GM19468 (cell line): ENCODE data around the gene ETS2.
A peak's percentile ranks its signal among the peaks of the same experiment; 100 is the strongest.

ENCODE experiments used
- ATAC-seq: cut with Tn5 transposase; IDR thresholded peaks from one replicate; pipeline ENCODE4 v1.9.1; 2021; ENCODE audit warnings: mild to moderate bottlenecking, moderate library complexity, moderate number of reproducible peaks; ENCODE audit not compliant: unreplicated experiment; ENCODE audit errors: extremely low read depth

ETS2 gene

DNA sequence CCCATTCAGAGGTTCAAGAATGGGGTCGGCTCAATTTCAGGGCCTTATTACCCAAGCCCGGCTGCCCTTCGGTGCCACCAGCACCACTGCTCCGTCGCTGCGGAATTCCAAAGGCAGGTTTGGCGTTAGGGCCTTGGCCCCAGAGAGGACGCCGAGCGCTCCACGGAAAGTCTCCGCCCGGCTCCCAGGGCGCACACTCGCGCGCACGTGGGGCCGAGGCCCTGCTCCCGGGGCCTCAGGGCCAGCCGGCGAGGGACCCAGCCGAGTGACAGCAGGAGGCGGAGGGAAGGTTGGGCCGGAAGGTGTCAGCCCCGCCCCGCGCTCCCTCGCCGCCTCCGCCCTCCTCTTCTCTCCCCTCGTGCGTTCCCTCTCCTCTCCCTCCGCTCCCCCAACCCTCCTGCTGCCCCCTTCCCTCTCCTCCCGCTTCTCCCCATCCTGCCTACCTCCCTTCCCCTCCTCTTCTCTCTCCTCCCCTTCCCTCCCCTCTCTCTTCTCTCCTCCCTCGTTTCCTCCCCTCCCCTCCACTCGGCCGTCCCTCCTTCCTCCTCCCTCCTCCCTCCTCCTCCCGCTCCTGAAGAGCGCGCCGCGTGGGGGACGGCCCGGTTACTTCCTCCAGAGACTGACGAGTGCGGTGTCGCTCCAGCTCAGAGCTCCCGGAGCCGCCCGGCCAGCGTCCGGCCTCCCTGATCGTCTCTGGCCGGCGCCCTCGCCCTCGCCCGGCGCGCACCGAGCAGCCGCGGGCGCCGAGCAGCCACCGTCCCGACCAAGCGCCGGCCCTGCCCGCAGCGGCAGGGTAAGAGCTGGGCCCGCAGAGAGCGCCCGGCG, at the start of gene ETS2:
TSS of gene ETS2 (plus strand) at position 602 of the 825 bp plus-strand sequence. CDS start 4,106 bp downstream, outside the sequence.
- no peak for ATAC-seq

DNA sequence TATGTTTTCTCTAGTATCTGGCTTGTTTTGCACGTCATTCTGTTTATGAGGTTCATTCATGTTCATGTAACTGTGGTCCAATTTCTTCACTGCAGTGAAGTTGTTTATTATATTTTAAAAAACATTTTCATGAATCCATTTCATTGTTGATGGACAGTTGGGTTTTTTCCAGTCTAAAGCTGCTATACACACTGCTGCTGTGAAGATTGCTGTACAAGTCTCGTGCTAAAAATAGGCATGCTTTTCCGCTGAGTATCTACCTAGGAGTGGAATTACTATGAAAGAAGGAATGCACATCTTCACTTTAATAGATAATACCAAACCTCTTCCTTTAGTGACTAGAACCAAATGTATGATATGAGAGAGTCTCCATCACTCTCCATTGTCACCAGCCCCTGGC, 49.0 kb upstream of the ETS2 start:
- ATAC-seq: no peak

GRCh38 chr21:38758501-38759214, 47.1 kb upstream of the ETS2 start:
- ATAC-seq: no peak

- no peak for ATAC-seq
Observed at GRCh38 chr21:38759413-38759812, 46.3 kb upstream of the ETS2 start.

DNA sequence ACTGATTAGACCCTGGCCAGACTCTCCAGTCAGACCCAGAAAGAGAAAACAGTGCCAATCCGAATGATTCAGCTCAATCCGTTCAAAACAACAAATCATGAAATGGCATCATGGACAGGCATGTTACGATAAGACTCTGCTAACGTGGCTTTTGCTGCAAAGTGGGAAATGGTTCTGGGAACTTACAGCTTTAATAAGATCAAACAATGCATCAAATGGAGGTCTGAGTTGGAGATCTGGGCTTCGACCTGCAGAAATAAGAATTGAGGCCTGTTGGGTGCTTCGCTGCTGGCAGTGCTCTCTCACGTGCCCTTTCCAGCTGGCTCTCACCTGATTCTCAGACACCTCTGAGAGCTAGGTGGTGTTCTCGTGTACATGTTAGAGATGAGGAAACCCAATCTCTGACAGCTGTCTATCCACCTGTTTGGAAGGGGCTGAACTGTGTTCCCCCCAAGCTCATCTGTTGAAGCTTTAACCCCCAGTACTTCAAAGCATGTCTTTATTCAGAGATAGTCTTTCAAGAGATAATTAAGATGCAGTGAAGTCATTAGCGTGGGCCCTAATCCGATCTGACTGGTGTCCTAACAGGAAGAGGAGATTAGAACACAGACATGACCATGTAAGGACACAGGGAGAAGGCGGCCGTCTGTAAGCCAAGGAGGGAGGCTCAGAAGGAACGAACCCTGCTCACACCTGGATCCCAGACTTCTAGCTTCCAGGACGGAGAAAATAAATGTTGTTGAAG, 45.5 kb upstream of the ETS2 start:
- ATAC-seq: no peak

DNA sequence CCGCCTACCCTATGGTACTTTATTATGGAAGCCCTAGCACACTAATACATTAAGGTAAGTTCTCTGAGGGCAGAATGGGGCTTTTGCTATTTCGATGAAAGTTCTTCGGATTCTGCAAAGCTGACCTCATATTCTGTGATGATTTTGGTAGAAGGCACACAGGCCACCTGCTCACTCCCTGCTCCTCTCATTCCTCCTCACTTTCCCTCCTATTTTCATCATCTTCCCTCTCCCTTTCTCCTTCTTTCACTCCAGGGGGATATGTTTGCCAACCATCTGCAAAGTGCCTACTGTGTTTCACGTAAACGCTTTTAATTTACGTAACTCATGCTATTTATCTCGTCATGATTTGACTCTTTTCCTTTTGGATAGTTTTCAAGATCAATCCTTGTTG, 45.0 kb upstream of the ETS2 start:
- ATAC-seq: no peak

- ATAC-seq: no peak
Observed at GRCh38 chr21:38761531-38761930, 44.2 kb upstream of the ETS2 start.

GRCh38 chr21:38765056-38765455, 40.7 kb upstream of the ETS2 start:
- no peak for ATAC-seq

DNA sequence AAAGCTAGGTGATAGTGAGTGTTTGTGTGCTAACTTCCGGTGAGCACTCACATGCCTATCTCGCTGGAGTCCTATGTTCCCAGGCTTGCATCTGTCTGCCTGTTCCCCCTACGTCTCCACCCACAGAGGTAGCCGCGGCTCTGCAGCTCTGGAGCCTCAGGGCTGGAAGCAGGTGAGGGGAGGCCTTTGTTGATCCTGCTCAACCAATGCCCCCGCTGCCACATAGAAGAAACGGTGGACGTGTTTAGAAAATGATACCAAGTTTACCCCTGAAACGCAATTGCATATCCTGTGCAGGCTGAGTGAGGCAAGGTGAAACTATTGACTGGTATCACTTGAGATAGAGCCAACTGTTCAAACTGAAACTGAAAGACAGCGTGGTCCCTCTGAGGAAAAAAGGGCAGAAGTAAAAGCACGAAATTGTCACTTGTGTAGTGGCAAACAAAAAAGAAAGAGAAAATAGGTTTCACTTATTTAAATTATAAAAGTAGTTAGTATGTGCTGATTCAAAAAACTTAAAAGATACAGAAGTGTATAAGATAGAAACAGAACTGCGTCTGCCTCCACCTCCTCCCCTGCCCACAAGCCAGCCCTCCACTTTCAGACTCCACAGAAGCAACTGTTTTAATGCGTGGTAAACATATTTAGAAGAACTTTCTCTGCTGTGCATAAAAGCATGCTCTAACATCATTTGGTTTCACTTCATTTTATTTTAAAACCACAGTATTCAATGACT, 38.6 kb upstream of the ETS2 start:
- ATAC-seq: peak; percentile 90

DNA sequence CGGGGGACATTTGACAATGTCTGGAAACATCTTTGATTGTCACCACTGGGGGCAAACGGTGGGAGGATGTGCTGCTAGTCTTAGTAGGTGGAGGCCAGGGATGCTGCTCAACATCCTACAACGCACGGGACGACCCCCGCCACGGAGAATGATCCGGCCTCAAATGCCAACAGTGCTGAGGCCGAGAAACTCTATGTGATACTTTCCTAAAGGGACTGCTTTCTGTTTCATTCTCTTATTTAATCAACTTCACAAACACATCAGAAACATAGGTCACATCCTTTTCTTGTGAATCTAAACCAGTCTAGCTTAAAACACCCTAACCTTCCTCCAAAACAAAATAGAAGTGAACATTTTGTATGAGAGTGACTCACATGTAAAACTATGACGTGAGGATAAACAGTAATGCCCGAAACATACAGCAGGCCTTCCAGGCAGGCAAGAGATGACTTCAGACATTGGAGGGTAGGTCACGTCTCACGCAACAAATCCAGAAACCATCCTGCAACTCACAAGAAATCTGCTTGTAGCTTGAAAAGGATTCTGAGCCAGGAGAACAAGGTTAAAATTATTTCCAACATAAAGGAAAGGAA, 37.2 kb upstream of the ETS2 start:
- ATAC-seq: no peak

- ATAC-seq: no peak
Observed at GRCh38 chr21:38769191-38769780, 36.4 kb upstream of the ETS2 start.

GRCh38 chr21:38770660-38771059, 35.1 kb upstream of the ETS2 start:
- no peak for ATAC-seq

DNA sequence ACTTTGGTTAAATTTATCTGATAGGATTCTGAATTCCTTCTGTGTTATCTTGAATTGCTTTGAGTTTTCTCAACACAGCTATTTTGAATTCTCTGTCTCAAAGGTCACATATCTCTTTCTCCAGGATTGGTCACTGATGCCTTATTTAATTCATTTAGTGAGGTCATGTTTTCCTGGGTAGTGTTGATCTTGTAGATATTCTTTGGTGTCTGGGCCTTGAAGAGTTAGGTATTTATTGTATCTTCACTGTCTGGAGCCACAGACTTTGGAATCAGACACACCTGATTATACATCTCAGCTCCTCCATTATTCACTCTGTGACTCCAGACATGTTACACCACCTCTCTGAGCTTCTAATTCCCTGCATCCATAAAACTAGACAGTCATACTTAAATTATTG, 34.2 kb upstream of the ETS2 start:
- no peak for ATAC-seq

DNA sequence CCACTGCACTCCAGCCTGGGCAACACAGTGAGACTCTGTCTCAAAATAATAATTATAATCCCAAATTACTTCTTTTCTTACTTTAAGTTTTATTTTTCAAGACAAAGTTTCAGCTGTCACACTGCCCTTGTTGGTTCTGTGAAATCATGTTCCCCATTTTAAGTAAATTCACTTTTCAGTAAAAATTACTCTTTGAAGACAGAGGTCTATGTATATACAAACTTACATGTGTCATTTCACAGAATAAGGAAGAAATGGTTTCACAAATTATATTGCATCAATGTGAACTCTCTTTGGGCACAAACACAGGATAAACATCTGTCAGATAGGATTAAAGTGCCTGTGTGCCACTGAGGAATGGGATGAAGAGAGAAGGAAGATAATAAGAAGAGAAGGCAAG, 33.1 kb upstream of the ETS2 start:
- no peak for ATAC-seq

DNA sequence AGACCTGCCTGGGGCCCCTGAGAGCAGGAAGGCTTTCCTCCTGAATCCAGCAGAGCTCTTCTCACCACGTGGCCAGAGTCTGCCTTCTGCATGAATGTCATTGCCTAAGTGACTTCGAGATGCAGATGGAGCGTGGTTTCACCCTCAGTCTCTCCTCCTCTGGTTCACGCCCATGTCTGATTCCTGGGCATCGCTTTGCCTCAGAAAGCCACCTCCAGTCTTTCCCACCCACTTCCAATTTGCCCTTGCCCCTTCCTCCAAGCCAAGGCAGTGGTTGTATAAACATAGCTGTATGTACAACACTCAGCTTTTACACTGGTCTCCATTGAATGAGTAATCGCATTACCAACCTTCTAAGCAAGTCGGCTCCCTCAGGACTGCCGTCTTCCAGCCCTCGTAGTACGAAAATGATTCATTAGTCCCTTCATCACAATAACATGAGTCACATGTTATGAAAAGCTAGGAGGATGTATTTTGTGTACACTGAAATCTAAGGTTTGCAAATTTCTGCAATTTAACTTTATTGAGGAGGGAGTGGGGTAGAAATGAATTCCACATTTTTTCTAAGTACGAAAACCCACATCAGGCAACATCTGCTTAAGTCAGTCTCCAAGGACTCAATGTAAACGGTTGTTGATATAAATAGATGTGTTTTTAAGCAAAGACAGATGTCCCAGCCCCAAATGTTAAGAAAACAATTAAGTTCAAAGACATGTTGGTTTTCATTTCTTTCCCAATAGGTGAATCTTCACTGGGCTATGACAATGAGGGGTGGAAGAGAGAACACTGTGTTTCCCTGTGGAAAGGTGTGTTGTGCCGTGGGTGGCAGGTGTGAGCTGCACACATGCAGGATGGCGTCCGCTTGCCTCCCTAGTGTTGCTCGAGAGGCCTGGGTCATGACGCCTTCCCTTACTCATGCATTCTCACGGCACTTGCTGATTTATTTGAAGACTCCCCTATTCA, 32.3 kb upstream of the ETS2 start:
- no peak for ATAC-seq

GRCh38 chr21:38774152-38774551, 31.6 kb upstream of the ETS2 start:
- no peak for ATAC-seq

DNA sequence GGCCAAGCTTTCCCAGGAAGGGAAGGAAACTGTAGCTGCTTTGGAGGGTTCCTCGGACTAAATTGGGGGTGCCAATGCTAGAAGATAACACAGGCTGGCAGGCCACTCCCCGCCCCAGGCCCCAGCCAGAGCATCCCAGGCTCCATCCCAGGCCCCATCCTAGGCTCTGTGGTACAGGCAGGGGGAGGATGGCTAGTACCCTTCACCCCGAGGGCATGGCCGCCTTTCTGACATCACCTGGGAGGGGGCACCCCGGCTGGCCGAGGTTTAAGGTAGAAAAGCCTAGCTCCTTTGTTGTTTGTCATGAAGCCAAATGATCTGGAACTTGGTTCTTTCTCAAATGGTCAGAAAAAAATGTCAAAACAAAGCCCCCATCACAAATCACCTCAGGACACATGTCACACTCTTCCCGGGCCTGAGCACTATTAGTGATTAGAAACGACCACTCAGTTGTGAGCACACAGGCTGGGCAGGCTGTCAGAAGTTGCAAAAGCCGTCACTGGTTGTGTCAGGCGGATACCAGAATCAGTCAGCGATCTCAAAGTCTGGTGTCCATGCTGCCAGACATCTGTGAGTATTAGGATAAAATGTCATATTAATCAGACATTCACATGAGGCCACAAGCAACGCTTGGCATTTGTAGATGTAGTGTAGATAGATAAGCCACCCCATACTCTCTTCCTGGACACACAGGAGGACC, 31.0 kb upstream of the ETS2 start:
- no peak for ATAC-seq

GRCh38 chr21:38775733-38776132, 30.0 kb upstream of the ETS2 start:
- ATAC-seq: no peak
